H1 (cell line): ENCODE results near the gene TP73. TPM values are rescaled to one million over a fixed set of nuclear protein-coding genes. Genes with fewer than 3 reads are reported as not detected.

Experiments used
- CTCF ChIA-PET: fragments of 300-600 bp; sonication (Branson Sonifier 250); formaldehyde crosslinking; loops from one replicate; lab custom pipeline; 2021; ENCODE audit not compliant: partially characterized antibody; lab: Charles Lee
- POLR2A ChIA-PET: fragments of 300-600 bp; sonication (Branson Sonifier 250); formaldehyde crosslinking; loops from one replicate; lab custom pipeline; 2021; ENCODE audit warnings: inconsistent platforms; ENCODE audit not compliant: partially characterized antibody; lab: Charles Lee
- DNase-seq, 2 experiments: peaks; one replicate each; pipeline versions ENCODE4 v3.0.0 to v3.0.0-alpha.2; 2010 to 2022; ENCODE audit warnings: low spot score in 2 of 2, low read depth in 1 of 2, mixed read lengths in 1 of 2
- FAIRE-seq: peaks from 2 replicates; lab custom pipeline; 2011; peaks lifted over from hg19 to GRCh38; lab: Jason Lieb, UNC
- H2AFZ ChIP-seq: 2 replicates; pipeline ENCODE4 v1.8.1; 2012; ENCODE audit warnings: low read length, inconsistent platforms
- H2AK5ac ChIP-seq: 2 replicates; pipeline ENCODE4 v1.6.1; 2013; ENCODE audit warnings: low read depth, low read length
- H2BK120ac ChIP-seq: replicated peaks from 2 replicates; pipeline ENCODE3; 2013; ENCODE audit warnings: low read depth, low read length, inconsistent platforms
- H2BK12ac ChIP-seq: 2 replicates; pipeline ENCODE4 v1.6.1; 2013; ENCODE audit warnings: low read depth, low read length
- H2BK15ac ChIP-seq: 2 replicates; pipeline ENCODE4 v1.6.1; 2013; ENCODE audit warnings: low read length
- H2BK20ac ChIP-seq: 2 replicates; pipeline ENCODE4 v1.6.1; 2013; ENCODE audit warnings: low read length
- H2BK5ac ChIP-seq: 2 replicates; pipeline ENCODE4 v1.6.1; 2013; ENCODE audit warnings: low read depth, low read length
- H3K14ac ChIP-seq: 2 replicates; pipeline ENCODE4 v1.6.1; 2013; ENCODE audit warnings: inconsistent platforms; ENCODE audit not compliant: insufficient read length
- H3K18ac ChIP-seq: 2 replicates; pipeline ENCODE4 v1.6.1; 2013; ENCODE audit warnings: low read length; ENCODE audit errors: extremely low read depth
- H3K23ac ChIP-seq: 2 replicates; pipeline ENCODE4 v1.6.1; 2013; ENCODE audit warnings: inconsistent platforms; ENCODE audit not compliant: insufficient read length
- H3K23me2 ChIP-seq: 2 replicates; pipeline ENCODE4 v1.6.1; 2013; ENCODE audit warnings: low read depth, low read length
- H3K27ac ChIP-seq: 2 replicates; pipeline ENCODE4 v1.6.1; 2011; ENCODE audit warnings: low read depth, low read length, inconsistent platforms
- H3K27me3 ChIP-seq, 4 experiments: replicated peaks in 1 of 4; 1 replicate in 1 of 4; 2 replicates in 3 of 4; pipeline versions ENCODE4 v1.6.1 to v1.8.1; 2011 to 2013; ENCODE audit warnings: low read length in 3 of 4, mild to moderate bottlenecking in 3 of 4, inconsistent platforms in 2 of 4, mixed read lengths in 2 of 4, moderate library complexity in 1 of 4; ENCODE audit not compliant: control insufficient read depth in 3 of 4, insufficient read depth in 3 of 4; ENCODE audit errors: extremely low read depth in 1 of 4
- H3K36me3 ChIP-seq, 4 experiments: 2 replicates each; pipeline versions ENCODE4 v1.6.1 to v1.8.1; 2011 to 2013; ENCODE audit warnings: mild to moderate bottlenecking in 4 of 4, low read length in 3 of 4, moderate library complexity in 2 of 4, control low read depth in 1 of 4, inconsistent platforms in 1 of 4; ENCODE audit not compliant: insufficient read depth in 4 of 4, control insufficient read depth in 2 of 4
- H3K4ac ChIP-seq: replicated peaks from 2 replicates; pipeline ENCODE3; 2013; ENCODE audit warnings: low read length, low read depth, mixed read lengths, inconsistent platforms; ENCODE audit not compliant: insufficient read length
- H3K4me1 ChIP-seq, 4 experiments: replicated peaks in 1 of 4; 1 replicate in 1 of 4; 2 replicates in 3 of 4; pipeline versions ENCODE4 v1.6.1 to v1.8.1; 2011 to 2013; ENCODE audit warnings: low read length in 3 of 4, inconsistent platforms in 2 of 4, mixed read lengths in 1 of 4; ENCODE audit not compliant: insufficient read depth in 4 of 4, control insufficient read depth in 3 of 4
- H3K4me2 ChIP-seq, 2 experiments: 2 replicates each; pipeline versions ENCODE4 v1.6.1 to v1.8.1; 2011 to 2013; ENCODE audit warnings: low read depth in 2 of 2, low read length in 2 of 2, control low read depth in 1 of 2, inconsistent platforms in 1 of 2, mild to moderate bottlenecking in 1 of 2; ENCODE audit not compliant: insufficient read depth in 1 of 2
- H3K4me3 ChIP-seq, 4 experiments: fragments of 200-600, 300-600 bp in 1 of 4; sonication (generic), shearing (Covaris generic), sonication (Bioruptor Twin) in 1 of 4; 2 replicates each; pipeline versions ENCODE4 v1.5.1 to v1.8.1; 2011 to 2016; ENCODE audit warnings: low read length in 4 of 4, low read depth in 3 of 4, control low read depth in 2 of 4, inconsistent platforms in 2 of 4, mild to moderate bottlenecking in 2 of 4, mixed read lengths in 1 of 4, moderate library complexity in 1 of 4; ENCODE audit not compliant: insufficient read depth in 2 of 4; ENCODE audit errors: extremely low read depth in 1 of 4
- H3K56ac ChIP-seq: replicated peaks from 2 replicates; pipeline ENCODE3; 2013; ENCODE audit warnings: low read depth, mild to moderate bottlenecking, mixed read lengths, low read length, inconsistent platforms; ENCODE audit not compliant: insufficient read length
- H3K79me1 ChIP-seq: 2 replicates; pipeline ENCODE4 v1.6.1; 2013; ENCODE audit warnings: low read depth, low read length, control low read depth
- H3K79me2 ChIP-seq, 2 experiments: 2 replicates each; pipeline versions ENCODE4 v1.6.1 to v1.8.1; 2012 to 2013; ENCODE audit warnings: low read length in 2 of 2, mild to moderate bottlenecking in 2 of 2, inconsistent platforms in 1 of 2; ENCODE audit not compliant: insufficient read depth in 2 of 2, control insufficient read depth in 1 of 2
- H3K9ac ChIP-seq, 4 experiments: replicated peaks in 1 of 4; 1 replicate in 1 of 4; 2 replicates in 3 of 4; pipeline versions ENCODE4 v1.6.1 to v1.8.1; 2011 to 2013; ENCODE audit warnings: low read depth in 3 of 4, low read length in 3 of 4, control low read depth in 2 of 4, mild to moderate bottlenecking in 2 of 4, moderate library complexity in 2 of 4, inconsistent platforms in 1 of 4; ENCODE audit errors: extremely low read depth in 1 of 4
- H3K9me3 ChIP-seq, 2 experiments: 2 replicates each; pipeline versions ENCODE4 v1.6.1 to v1.8.1; 2012 to 2013; ENCODE audit warnings: mild to moderate bottlenecking in 2 of 2, moderate library complexity in 2 of 2, control low read depth in 1 of 2, inconsistent platforms in 1 of 2, low read depth in 1 of 2, low read length in 1 of 2, mixed read lengths in 1 of 2; ENCODE audit not compliant: insufficient read depth in 2 of 2
- H4K20me1 ChIP-seq, 2 experiments: replicated peaks in 1 of 2; 2 replicates each; pipeline versions ENCODE3 to v1.8.1; 2011 to 2013; ENCODE audit warnings: inconsistent platforms in 2 of 2, low read length in 2 of 2, mild to moderate bottlenecking in 1 of 2; ENCODE audit not compliant: insufficient read depth in 2 of 2, control insufficient read depth in 1 of 2
- H4K5ac ChIP-seq: 2 replicates; pipeline ENCODE4 v1.6.1; 2013; ENCODE audit warnings: low read length, low read depth, mixed read lengths, inconsistent platforms; ENCODE audit not compliant: insufficient read length
- H4K8ac ChIP-seq: 2 replicates; pipeline ENCODE4 v1.8.0; 2013; ENCODE audit warnings: mild to moderate bottlenecking, moderate library complexity, low read length, inconsistent platforms; ENCODE audit not compliant: insufficient read depth; ENCODE audit errors: extremely low read depth
- H4K91ac ChIP-seq: replicated peaks from 2 replicates; pipeline ENCODE3; 2013; ENCODE audit warnings: low read length, mixed read lengths, inconsistent platforms; ENCODE audit not compliant: insufficient read length
- ATF2 ChIP-seq: IDR thresholded peaks from 2 replicates; pipeline ENCODE4 v1.6.1; 2012; ENCODE audit warnings: low read length, inconsistent platforms
- BACH1 ChIP-seq: IDR thresholded peaks from 2 replicates; pipeline ENCODE4 v1.6.1; 2012; ENCODE audit warnings: low read length, improper control_type of control experiment
- HDAC2 ChIP-seq, 2 experiments: fragments of 300-600 bp in 1 of 2; sonication (generic) in 1 of 2; IDR thresholded peaks; 2 replicates each; pipeline ENCODE4 v1.6.1; 2011 to 2012; ENCODE audit warnings: low read depth in 2 of 2, low read length in 2 of 2, mild to moderate bottlenecking in 2 of 2, moderate library complexity in 2 of 2, borderline replicate concordance in 1 of 2, inconsistent platforms in 1 of 2
- KDM1A ChIP-seq: fragments of 200-600, 300-600 bp; sonication (generic); IDR thresholded peaks from 2 replicates; pipeline ENCODE4 v1.7.1; 2016; ENCODE audit warnings: mild to moderate bottlenecking, low read length, borderline replicate concordance
- ZNF274 ChIP-seq: IDR thresholded peaks from 2 replicates; pipeline ENCODE4 v1.7.0; 2012; ENCODE audit warnings: low read length, borderline replicate concordance; ENCODE audit errors: extremely low read depth
- WGBS, 2 experiments: shearing (Covaris generic) in 1 of 2; methylation state at CpG; one replicate each; pipeline versions ENCODE4 v1.1.6 to v1.1.7; 2013 to 2015; ENCODE audit warnings: low lambda C conversion rate in 2 of 2, mixed read lengths in 2 of 2, inconsistent platforms in 1 of 2, low coverage in 1 of 2, missing lambda C conversion rate in 1 of 2; ENCODE audit not compliant: insufficient replicate concordance in 2 of 2, insufficient coverage in 1 of 2, insufficient read length in 1 of 2; ENCODE audit errors: extremely low coverage in 1 of 2, missing lambda C conversion rate in 1 of 2; 5-methylcytosine and 5-hydroxymethylcytosine counted together
- polyA plus RNA-seq, 7 experiments: library from polyadenylated mRNA; depleted of rRNA in 3 of 7; stranded (reverse) in 5 of 7; unstranded in 2 of 7; fragments of >200 nt in 5 of 7; fragments of 200-250 nt in 2 of 7; gene quantifications; 1 replicate in 5 of 7; 2 replicates in 1 of 7; 4 replicates in 1 of 7; pipeline versions ENCODE4 v1.2.1 to v1.2.3, GENCODE V29; 2011 to 2013; ENCODE audit warnings: missing spikeins in 2 of 7, mixed read lengths in 2 of 7
- total RNA-seq: library from RNA; stranded (reverse); fragmentation: NEBNext Ultra II Directional; extraction: Animal tissue kit (Norgen Biotek cat#: 25700); gene quantifications from 2 replicates; pipeline ENCODE4 v1.2.1, GENCODE V29; 2021

The TP73 gene
- total and polyA plus RNA-seq, 2 of the 8 experiments (the other 6 are each of a cell fraction or from before 2014, with no cell fraction given), result 2.6 to 3.1 TPM

- H4K5ac ChIP-seq, result no peak overlapping the region
- H2BK12ac ChIP-seq, result no peak overlapping the region
- H2AK5ac ChIP-seq, result no peak overlapping the region
- no peak overlapping the region for H4K91ac ChIP-seq
- no peak overlapping the region for H3K56ac ChIP-seq
- H2AFZ ChIP-seq, result no peak overlapping the region
- no peak overlapping the region for H3K23ac ChIP-seq
- H3K23me2 ChIP-seq, result no peaks in the 10 kb centered on the region; the same call in 1 of the 2 replicates
- no peaks in the 10 kb centered on the region for H4K20me1 ChIP-seq
- H3K27ac ChIP-seq, result no peak overlapping the region
- H2BK20ac ChIP-seq, result no peak overlapping the region
- no peak overlapping the region for H3K4ac ChIP-seq
- H2BK120ac ChIP-seq, result no peak overlapping the region
- no peak for DNase-seq
- ChIA-PET POLR2A (interaction anchor here (1.4 kb wide), 1 partner anchor 51 kb away, joined by 3 read pairs; no protein-coding TSS in a partner anchor), CTCF (interaction anchor here (0.8 to 5.6 kb wide), 4 partner anchors 8 to 44 kb away, joined by 4 to 32 read pairs (median 6); no protein-coding TSS in a partner anchor)
- H3K4me1 ChIP-seq, result peaks cover 0 to 19% (median 12%) of the 10 kb centered on the region in 4 experiments; a peak in 6 of 7 replicates
- H4K8ac ChIP-seq, result no peak overlapping the region
- no peaks in the 10 kb centered on the region for H3K79me2 ChIP-seq
- no peaks in the 10 kb centered on the region for H3K36me3 ChIP-seq
- no peak overlapping the region for H3K4me3 ChIP-seq
- peak; percentile 91 for TF ChIP-seq KDM1A
- TF ChIP-seq ATF2, result no peak
- TF ChIP-seq ZNF274, result no peak
- TF ChIP-seq BACH1, result peak; percentile 64
- 0 out of 4 replicates have a peak, but pooled peaks of 1 of the 2 experiments have one; percentile 30 for TF ChIP-seq HDAC2 (IDR thresholded peaks at IDR 0.05; ENCODE audit: borderline replicate concordance in 1 of 2, low read depth in 2 of 2, low read length in 2 of 2)
- H3K9ac ChIP-seq, result no peak overlapping the region
- no peaks in the 10 kb centered on the region for H3K79me1 ChIP-seq
- H3K14ac ChIP-seq, result no peak overlapping the region
- 80% methylated on average over 1 of the region's 1 CpG; no CpG with 5 or more reads in 1 of the 2 experiments for WGBS, 2 experiments
- H2BK5ac ChIP-seq, result no peak overlapping the region
- no peak overlapping the region for H3K18ac ChIP-seq
- peaks cover 0 to 8% (median 3%) of the 10 kb centered on the region in 4 experiments; a peak in 3 of 7 replicates for H3K27me3 ChIP-seq
- no peak for FAIRE-seq
- H3K9me3 ChIP-seq, result no peaks in the 10 kb centered on the region
- no peak overlapping the region; a peak in 1 of 4 replicates for H3K4me2 ChIP-seq
- H2BK15ac ChIP-seq, result no peak overlapping the region
Measured at GRCh38 chr1:3683197-3683596, 30.9 kb downstream of the TP73 start.
